NCI-H345 (cell line): Measurements from ENCODE around the gene OR4M1.
"Not testable (repeated sequence)": the region's sequence is repeated elsewhere in the genome, so short reads cannot be mapped to it uniquely, and the experiment has no call there.

Source experiments
- DNase-seq: peaks from one replicate; lab custom pipeline; 2025; lab: John Stamatoyannopoulos, UW

Gene OR4M1

DNA sequence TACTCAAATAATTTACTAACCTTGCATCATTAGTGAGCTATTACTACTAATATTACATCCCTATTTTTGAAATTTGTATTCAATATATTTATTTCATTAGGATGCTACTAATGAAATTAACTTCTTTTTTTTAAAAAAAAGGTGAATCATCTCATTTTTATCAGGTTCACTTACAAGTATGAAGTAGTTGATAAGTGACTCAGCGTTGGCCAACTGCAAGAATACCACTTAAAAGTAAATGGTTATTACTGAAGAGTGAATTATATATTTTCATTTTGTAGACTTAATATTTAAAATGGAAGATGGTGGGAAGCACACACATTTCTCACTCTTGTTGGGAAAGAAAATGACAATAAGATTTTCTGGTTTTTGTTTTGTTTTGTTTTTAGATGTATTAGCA, 49.9 kb downstream of the OR4M1 start:
- DNase-seq = no peak

DNA sequence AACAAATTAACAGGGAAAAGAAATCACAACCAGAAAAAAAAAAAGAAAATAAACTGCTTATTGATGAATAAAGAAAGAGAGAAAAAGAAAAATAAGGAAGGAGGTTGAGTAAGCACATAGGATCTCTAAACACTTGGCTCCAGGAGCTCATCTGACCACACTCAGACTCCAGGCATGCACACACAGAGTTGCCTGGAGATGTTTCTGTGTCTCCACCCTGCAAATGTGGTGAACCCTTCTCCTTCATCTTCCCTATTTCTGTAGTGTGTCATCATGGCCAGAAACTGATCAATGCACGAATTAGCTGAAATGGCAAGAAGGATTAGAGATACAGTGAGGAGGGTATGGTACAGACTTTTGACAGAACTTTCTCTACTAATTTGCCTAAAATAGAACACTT, 50.5 kb downstream of the OR4M1 start:
- DNase-seq = no peak

DNA sequence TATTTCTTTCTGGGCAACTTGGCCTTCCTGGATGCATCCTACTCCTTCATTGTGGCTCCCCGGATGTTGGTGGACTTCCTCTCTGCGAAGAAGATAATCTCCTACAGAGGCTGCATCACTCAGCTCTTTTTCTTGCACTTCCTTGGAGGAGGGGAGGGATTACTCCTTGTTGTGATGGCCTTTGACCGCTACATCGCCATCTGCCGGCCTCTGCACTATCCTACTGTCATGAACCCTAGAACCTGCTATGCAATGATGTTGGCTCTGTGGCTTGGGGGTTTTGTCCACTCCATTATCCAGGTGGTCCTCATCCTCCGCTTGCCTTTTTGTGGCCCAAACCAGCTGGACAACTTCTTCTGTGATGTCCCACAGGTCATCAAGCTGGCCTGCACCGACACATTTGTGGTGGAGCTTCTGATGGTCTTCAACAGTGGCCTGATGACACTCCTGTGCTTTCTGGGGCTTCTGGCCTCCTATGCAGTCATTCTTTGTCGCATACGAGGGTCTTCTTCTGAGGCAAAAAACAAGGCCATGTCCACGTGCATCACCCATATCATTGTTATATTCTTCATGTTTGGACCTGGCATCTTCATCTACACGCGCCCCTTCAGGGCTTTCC, 54.4 kb downstream of the OR4M1 start:
- DNase-seq = not testable (repeated sequence)

DNA sequence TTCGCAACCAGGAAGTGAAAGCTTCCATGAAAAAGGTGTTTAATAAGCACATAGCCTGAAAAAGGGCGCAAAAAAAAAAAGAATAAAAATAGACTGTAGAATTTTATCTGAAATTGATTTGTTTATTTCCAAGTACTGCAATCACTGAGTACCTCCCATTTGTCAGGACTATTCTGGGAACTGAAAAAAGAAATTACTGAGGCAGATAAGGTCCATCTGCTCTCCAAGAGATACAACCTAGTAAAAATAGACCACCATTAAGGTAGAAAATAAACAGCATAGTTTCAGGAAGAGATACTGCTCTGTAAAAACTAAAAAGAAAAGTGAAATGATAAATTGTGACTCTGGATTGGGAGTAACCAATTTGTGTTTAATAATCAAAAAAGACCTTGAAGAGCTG, 55.0 kb downstream of the OR4M1 start:
- no peak for DNase-seq
